Measurements from ENCODE around the gene DISP2. TPM values are rescaled to one million over a fixed set of nuclear protein-coding genes. Genes with fewer than 3 reads are reported as not detected.

Gene DISP2
- total RNA-seq, 1 experiment from 2014 or later: 0.62 TPM

DNA sequence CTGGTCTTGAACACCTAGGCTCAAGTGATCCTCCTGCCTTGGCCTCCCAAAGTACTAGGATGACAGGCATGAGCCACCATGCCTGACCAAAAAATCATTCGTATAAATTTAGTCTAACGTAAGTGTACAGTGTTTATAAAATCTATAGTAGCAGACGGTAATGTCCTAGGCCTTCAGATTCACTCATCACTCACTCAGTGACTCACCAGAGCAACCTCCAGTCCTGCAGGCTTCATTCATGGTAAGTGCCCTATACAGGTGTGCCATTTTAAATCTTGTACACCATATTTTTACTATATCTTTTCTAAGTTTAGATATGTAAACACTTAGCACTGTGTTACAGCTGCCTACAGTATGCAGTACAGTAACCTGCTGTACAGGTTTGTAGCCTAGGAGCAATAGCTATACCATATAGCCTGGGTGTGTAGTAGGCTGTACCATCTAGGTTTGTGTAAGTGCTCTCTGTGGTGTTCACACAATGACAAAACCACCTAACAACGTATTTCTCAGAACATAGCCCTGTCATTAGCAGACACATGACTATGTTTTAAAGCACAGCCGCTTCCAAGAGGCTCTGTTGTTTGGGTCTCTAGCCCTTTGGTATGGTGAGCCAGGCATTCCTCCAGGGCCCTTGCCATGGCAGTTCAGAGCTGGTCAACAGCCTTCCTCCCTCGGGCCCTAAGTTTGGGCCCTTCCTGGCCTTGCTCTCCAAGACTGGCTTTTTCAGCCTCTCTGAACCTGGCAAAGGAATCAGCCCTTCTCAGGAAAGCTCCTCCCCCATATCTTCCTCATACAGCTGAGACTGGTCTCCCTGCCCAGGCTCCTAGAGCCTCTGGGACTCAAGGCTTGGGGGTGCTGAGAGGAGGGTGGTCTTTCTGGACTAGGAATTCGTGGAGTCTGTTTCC lies 15.4 kb upstream of the DISP2 start:
- no peak for TF ChIP-seq EZH2 (IDR thresholded peaks at IDR 0.05; ENCODE audit: borderline replicate concordance, low read depth, low read length, poor library complexity, severe bottlenecking)
- TF ChIP-seq, protein P1, sequence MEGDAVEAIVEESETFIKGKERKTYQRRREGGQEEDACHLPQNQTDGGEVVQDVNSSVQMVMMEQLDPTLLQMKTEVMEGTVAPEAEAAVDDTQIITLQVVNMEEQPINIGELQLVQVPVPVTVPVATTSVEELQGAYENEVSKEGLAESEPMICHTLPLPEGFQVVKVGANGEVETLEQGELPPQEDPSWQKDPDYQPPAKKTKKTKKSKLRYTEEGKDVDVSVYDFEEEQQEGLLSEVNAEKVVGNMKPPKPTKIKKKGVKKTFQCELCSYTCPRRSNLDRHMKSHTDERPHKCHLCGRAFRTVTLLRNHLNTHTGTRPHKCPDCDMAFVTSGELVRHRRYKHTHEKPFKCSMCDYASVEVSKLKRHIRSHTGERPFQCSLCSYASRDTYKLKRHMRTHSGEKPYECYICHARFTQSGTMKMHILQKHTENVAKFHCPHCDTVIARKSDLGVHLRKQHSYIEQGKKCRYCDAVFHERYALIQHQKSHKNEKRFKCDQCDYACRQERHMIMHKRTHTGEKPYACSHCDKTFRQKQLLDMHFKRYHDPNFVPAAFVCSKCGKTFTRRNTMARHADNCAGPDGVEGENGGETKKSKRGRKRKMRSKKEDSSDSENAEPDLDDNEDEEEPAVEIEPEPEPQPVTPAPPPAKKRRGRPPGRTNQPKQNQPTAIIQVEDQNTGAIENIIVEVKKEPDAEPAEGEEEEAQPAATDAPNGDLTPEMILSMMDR (conservative IDR thresholded peaks at IDR 0.05; ENCODE audit: low read depth, low read length): no peak
- Histone ChIP-seq H3K27ac (ENCODE audit: low read depth, low read length, poor library complexity, severe bottlenecking) (peak overlapping the region; percentile 16), H3K27me3 (replicated peaks; ENCODE audit: insufficient read depth, low read depth, low read length, poor library complexity) (no peaks in the 10 kb centered on the region), H3K4me3 (ENCODE audit: low read depth, low read length, poor library complexity, severe bottlenecking) (no peak overlapping the region), H3K9me3 (ENCODE audit: low read depth, low read length, poor library complexity, severe bottlenecking) (no peaks in the 10 kb centered on the region), H3K4me1 (ENCODE audit: insufficient read depth, low read length, poor library complexity, severe bottlenecking) (peaks cover 33% of the 10 kb centered on the region), H3K36me3 (ENCODE audit: insufficient read depth, low read length, poor library complexity, severe bottlenecking) (no peaks in the 10 kb centered on the region)
- intact Hi-C loops (cut with micrococcal nuclease; ENCODE audit: unreplicated experiment): loop anchor here (10.0 kb wide), 1 partner anchor 172 kb away; no protein-coding TSS in a partner anchor
- ChIA-PET CTCF (interaction anchor here (1.4 kb wide), 1 partner anchor 9 kb away, joined by 5 read pairs; no protein-coding TSS in a partner anchor), POLR2A (ENCODE audit: low non-redundant PET) (no interaction called here)
- no TSS peak for BruUV-seq (replicated peaks)
- DNase-seq (ENCODE audit: low spot score): no peak

DNA sequence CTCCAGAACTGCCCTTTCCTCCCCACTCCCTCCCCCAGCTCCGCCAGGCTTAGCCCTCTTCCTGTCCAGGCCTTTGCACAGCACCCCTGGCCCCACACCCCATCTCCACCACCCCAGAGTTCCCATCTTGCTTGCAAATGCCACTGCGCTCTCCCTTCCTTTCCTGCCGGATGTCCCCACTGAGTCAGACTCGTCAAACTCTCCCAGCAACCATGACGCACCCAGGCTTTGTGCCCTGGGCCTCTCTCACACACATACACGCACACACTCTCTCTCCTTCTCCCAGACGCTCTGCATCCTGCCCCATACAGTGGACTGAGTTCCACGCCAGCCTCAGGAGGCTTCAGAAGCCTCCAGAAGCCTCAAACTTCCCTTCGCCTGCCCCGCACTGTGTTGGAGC lies 14.5 kb upstream of the DISP2 start:
- peak; percentile 51 for DNase-seq (ENCODE audit: low spot score)
- Histone ChIP-seq H3K4me3 (ENCODE audit: low read depth, low read length, poor library complexity, severe bottlenecking) (no peak overlapping the region), H3K9me3 (ENCODE audit: low read depth, low read length, poor library complexity, severe bottlenecking) (no peaks in the 10 kb centered on the region), H3K27ac (ENCODE audit: low read depth, low read length, poor library complexity, severe bottlenecking) (peak overlapping the region; percentile 50), H3K27me3 (replicated peaks; ENCODE audit: insufficient read depth, low read depth, low read length, poor library complexity) (no peaks in the 10 kb centered on the region), H3K4me1 (ENCODE audit: insufficient read depth, low read length, poor library complexity, severe bottlenecking) (peaks cover 25% of the 10 kb centered on the region), H3K36me3 (ENCODE audit: insufficient read depth, low read length, poor library complexity, severe bottlenecking) (no peaks in the 10 kb centered on the region)
- ChIA-PET CTCF (interaction anchor here (1.3 to 1.4 kb wide), 2 partner anchors 9 to 12 kb away, joined by 4 to 5 read pairs; no protein-coding TSS in a partner anchor), POLR2A (ENCODE audit: low non-redundant PET) (no interaction called here)
- TF ChIP-seq, protein P1 (conservative IDR thresholded peaks at IDR 0.05; ENCODE audit: low read depth, low read length): no peak
- TF ChIP-seq EZH2 (IDR thresholded peaks at IDR 0.05; ENCODE audit: borderline replicate concordance, low read depth, low read length, poor library complexity, severe bottlenecking): no peak
- no TSS peak for BruUV-seq (replicated peaks)
- intact Hi-C loops (cut with micrococcal nuclease; ENCODE audit: unreplicated experiment): loop anchor here (10.0 kb wide), 1 partner anchor 171 kb away; no protein-coding TSS in a partner anchor

DNA sequence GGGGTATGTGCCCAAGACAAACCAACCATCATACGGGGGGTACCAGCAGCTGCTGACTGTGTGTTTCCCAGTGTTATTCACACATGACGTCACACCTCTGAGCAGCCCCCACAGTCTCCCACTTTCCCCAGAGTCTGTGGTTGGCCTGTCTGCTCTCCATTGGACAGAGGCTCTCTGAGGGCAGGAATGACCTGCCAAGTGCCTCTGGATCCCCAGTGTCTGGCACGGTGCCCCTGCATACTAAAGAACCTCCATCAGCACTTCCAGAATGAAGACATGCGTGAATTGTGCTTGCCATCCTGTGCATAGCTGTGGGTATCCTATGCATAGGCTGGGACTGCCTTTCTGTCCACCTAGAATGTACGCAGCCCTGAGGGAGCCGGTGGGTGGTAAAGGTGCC lies 13.8 kb upstream of the DISP2 start:
- H3K4me1 ChIP-seq (ENCODE audit: insufficient read depth, low read length, poor library complexity, severe bottlenecking): peaks cover 23% of the 10 kb centered on the region
- no peaks in the 10 kb centered on the region for H3K36me3 ChIP-seq (ENCODE audit: insufficient read depth, low read length, poor library complexity, severe bottlenecking)
- intact Hi-C loops (cut with micrococcal nuclease; ENCODE audit: unreplicated experiment): loop anchor here (2.0 to 10.0 kb wide), 2 partner anchors 79 to 171 kb away; no protein-coding TSS in a partner anchor
- H3K27me3 ChIP-seq (replicated peaks; ENCODE audit: insufficient read depth, low read depth, low read length, poor library complexity): no peaks in the 10 kb centered on the region
- no peak overlapping the region for H3K27ac ChIP-seq (ENCODE audit: low read depth, low read length, poor library complexity, severe bottlenecking)
- POLR2A ChIA-PET (ENCODE audit: low non-redundant PET): no interaction called here
- TF ChIP-seq, protein P1 (conservative IDR thresholded peaks at IDR 0.05; ENCODE audit: low read depth, low read length): no peak
- no peak for TF ChIP-seq EZH2 (IDR thresholded peaks at IDR 0.05; ENCODE audit: borderline replicate concordance, low read depth, low read length, poor library complexity, severe bottlenecking)
- no peaks in the 10 kb centered on the region for H3K9me3 ChIP-seq (ENCODE audit: low read depth, low read length, poor library complexity, severe bottlenecking)
- CTCF ChIA-PET: interaction anchor here (0.8 to 1.3 kb wide), 8 partner anchors 8 to 78 kb away, joined by 3 to 17 read pairs (median 4); partner anchors contain the start of gene DISP2
- H3K4me3 ChIP-seq (ENCODE audit: low read depth, low read length, poor library complexity, severe bottlenecking): no peak overlapping the region
- no TSS peak for BruUV-seq (replicated peaks)
- no peak for DNase-seq (ENCODE audit: low spot score)

Measured in A673 (cell line).